Smooth muscle cell (in vitro differentiated cells): ENCODE results near the gene KCNIP1. TPM values are rescaled to one million over a fixed set of nuclear protein-coding genes. Genes with fewer than 3 reads are reported as not detected.

ENCODE experiments used
- DNase-seq: peaks from one replicate; lab custom pipeline; 2025; ENCODE audit not compliant: unreplicated experiment; lab: John Stamatoyannopoulos, UW
- H2AFZ ChIP-seq: fragments of 200-600 bp; sonication (generic); 2 replicates; pipeline ENCODE4 v1.6.0; 2016; ENCODE audit warnings: antibody characterized with exemption, low read depth, mild to moderate bottlenecking
- H3F3A ChIP-seq: fragments of 200-600 bp; sonication (generic); 2 replicates; pipeline ENCODE4 v1.6.0; 2017; ENCODE audit warnings: antibody characterized with exemption, low read depth
- H3K27ac ChIP-seq: fragments of 200-600 bp; sonication (generic); 2 replicates; pipeline ENCODE4 v1.5.1; 2016; ENCODE audit warnings: low read depth, mild to moderate bottlenecking
- H3K27me3 ChIP-seq: fragments of 200-600 bp; sonication (generic); 2 replicates; pipeline ENCODE4 v1.6.1; 2016; ENCODE audit warnings: low read depth, mild to moderate bottlenecking
- H3K36me3 ChIP-seq: fragments of 200-600 bp; sonication (generic); 2 replicates; pipeline ENCODE4 v1.5.1; 2016; ENCODE audit warnings: low read depth
- H3K4me1 ChIP-seq: fragments of 200-600 bp; sonication (generic); 2 replicates; pipeline ENCODE4 v1.5.1; 2016; ENCODE audit warnings: low read depth
- H3K4me2 ChIP-seq: fragments of 200-600 bp; sonication (generic); 2 replicates; pipeline ENCODE4 v1.6.0; 2016; ENCODE audit warnings: mild to moderate bottlenecking
- H3K4me3 ChIP-seq: fragments of 200-600 bp; sonication (generic); 2 replicates; pipeline ENCODE4 v1.5.1; 2016; ENCODE audit warnings: mild to moderate bottlenecking
- H3K79me2 ChIP-seq: fragments of 200-600 bp; sonication (generic); 2 replicates; pipeline ENCODE4 v1.6.0; 2016; ENCODE audit warnings: low read depth, mild to moderate bottlenecking
- H3K9ac ChIP-seq: fragments of 200-600 bp; sonication (generic); 2 replicates; pipeline ENCODE4 v1.6.0; 2016; ENCODE audit warnings: low read depth
- H3K9me3 ChIP-seq: fragments of 200-600 bp; sonication (generic); replicated peaks from 2 replicates; pipeline ENCODE4 v1.5.1; 2016; ENCODE audit warnings: low read depth
- H4K20me1 ChIP-seq: fragments of 200-600 bp; sonication (generic); 2 replicates; pipeline ENCODE4 v1.6.0; 2016; ENCODE audit warnings: low read depth
- CTCF ChIP-seq: fragments of 200-600 bp; sonication (generic); IDR thresholded peaks from 2 replicates; pipeline ENCODE4 v1.5.1; 2017; ENCODE audit warnings: borderline replicate concordance, mild to moderate bottlenecking, antibody characterized with exemption; ENCODE audit not compliant: insufficient read depth, poor library complexity, severe bottlenecking
- WGBS: methylation state at CpG from one replicate; pipeline ENCODE4 v1.1.7; 2016; ENCODE audit warnings: low lambda C conversion rate; 5-methylcytosine and 5-hydroxymethylcytosine counted together
- polyA plus RNA-seq: library from polyadenylated mRNA; unstranded; fragments of >200 nt; fragmentation: Nextera tagmentation; extraction: Ambion mirVana; gene quantifications from 2 replicates; pipeline ENCODE4 v1.2.1, GENCODE V29; 2016
- total RNA-seq: library from RNA; depleted of rRNA; stranded (reverse); fragments of >200 nt; gene quantifications from 2 replicates; pipeline ENCODE4 v1.2.3, GENCODE V29; 2014

KCNIP1 gene
- total and polyA plus RNA-seq, 2 experiments from 2014 or later = 0.50 TPM; not detected in 1

GRCh38 chr5:170540271-170540670, 36.5 kb downstream of the KCNIP1 start:
- Histone ChIP-seq H3K9ac (no peak overlapping the region), H3K4me3 (no peak overlapping the region), H3K4me2 (no peak overlapping the region), H3K27ac (no peak overlapping the region), H2AFZ (no peak overlapping the region), H4K20me1 (no peaks in the 10 kb centered on the region), H3K27me3 (peaks cover 13% of the 10 kb centered on the region), H3K79me2 (no peaks in the 10 kb centered on the region), H3K4me1 (no peaks in the 10 kb centered on the region), H3K9me3 (no peaks in the 10 kb centered on the region), H3F3A (no peaks in the 10 kb centered on the region), H3K36me3 (no peaks in the 10 kb centered on the region)
- no peak for DNase-seq
- WGBS = 95% methylated on average over 1 of the region's 1 CpG
- TF ChIP-seq CTCF = no peak

GRCh38 chr5:170541146-170541769, 37.4 kb downstream of the KCNIP1 start:
- H3K9me3 ChIP-seq = no peaks in the 10 kb centered on the region
- H3K27me3 ChIP-seq = peaks cover 5% of the 10 kb centered on the region
- H4K20me1 ChIP-seq = no peaks in the 10 kb centered on the region
- H3K27ac ChIP-seq = no peak overlapping the region
- no peak overlapping the region for H2AFZ ChIP-seq
- no peaks in the 10 kb centered on the region for H3K36me3 ChIP-seq
- DNase-seq = no peak
- H3K4me1 ChIP-seq = no peaks in the 10 kb centered on the region
- H3K9ac ChIP-seq = no peak overlapping the region
- no peaks in the 10 kb centered on the region for H3K79me2 ChIP-seq
- no peak for TF ChIP-seq CTCF
- no peak overlapping the region for H3K4me3 ChIP-seq
- no peak overlapping the region for H3K4me2 ChIP-seq
- 42% methylated on average over 1 of the region's 1 CpG for WGBS
- no peaks in the 10 kb centered on the region for H3F3A ChIP-seq

- H3K27me3 ChIP-seq = peaks cover 5% of the 10 kb centered on the region
- no peak overlapping the region for H3K9ac ChIP-seq
- no peak overlapping the region for H2AFZ ChIP-seq
- no peak for DNase-seq
- no peak for TF ChIP-seq CTCF
- H3F3A ChIP-seq = no peaks in the 10 kb centered on the region
- H3K9me3 ChIP-seq = no peaks in the 10 kb centered on the region
- WGBS = 93% methylated on average over 8 of the region's 8 CpGs
- no peak overlapping the region for H3K27ac ChIP-seq
- no peaks in the 10 kb centered on the region for H3K36me3 ChIP-seq
- H4K20me1 ChIP-seq = no peaks in the 10 kb centered on the region
- no peak overlapping the region for H3K4me3 ChIP-seq
- no peaks in the 10 kb centered on the region for H3K4me1 ChIP-seq
- H3K79me2 ChIP-seq = no peaks in the 10 kb centered on the region
- H3K4me2 ChIP-seq = no peak overlapping the region
These were observed 39.0 kb downstream of the KCNIP1 start for GRCh38 chr5:170542691-170543293.

- DNase-seq = no peak
- H3K4me3 ChIP-seq = no peak overlapping the region
- TF ChIP-seq CTCF = no peak
- 60% methylated on average over 2 of the region's 2 CpGs for WGBS
- H3K9ac ChIP-seq = no peak overlapping the region
- no peaks in the 10 kb centered on the region for H3K9me3 ChIP-seq
- no peaks in the 10 kb centered on the region for H3K36me3 ChIP-seq
- no peaks in the 10 kb centered on the region for H3F3A ChIP-seq
- H3K27me3 ChIP-seq = peaks cover 15% of the 10 kb centered on the region
- no peak overlapping the region for H3K27ac ChIP-seq
- H2AFZ ChIP-seq = no peak overlapping the region
- H3K4me1 ChIP-seq = no peaks in the 10 kb centered on the region
- H4K20me1 ChIP-seq = no peaks in the 10 kb centered on the region
- no peaks in the 10 kb centered on the region for H3K79me2 ChIP-seq
- H3K4me2 ChIP-seq = no peak overlapping the region
These were observed 41.5 kb downstream of the KCNIP1 start for GRCh38 chr5:170545313-170545712.
